ELR (cell line): ENCODE results near the gene CSNK1G2.
A peak's percentile ranks its signal among the peaks of the same experiment; 100 is the strongest.

ENCODE experiments used
- DNase-seq: peaks from one replicate; pipeline ENCODE4 v3.0.0-alpha.2; 2015; ENCODE audit warnings: low read depth

CSNK1G2 gene

GRCh38 chr19:1918975-1919374, 22.0 kb upstream of the CSNK1G2 start:
- no peak for DNase-seq

- DNase-seq: no peak
Measured at GRCh38 chr19:1920644-1921043, 20.3 kb upstream of the CSNK1G2 start.

GRCh38 chr19:1921326-1921725, 19.6 kb upstream of the CSNK1G2 start:
- DNase-seq: no peak

GRCh38 chr19:1921825-1922224, 19.1 kb upstream of the CSNK1G2 start:
- DNase-seq: no peak

GRCh38 chr19:1922803-1923202, 18.2 kb upstream of the CSNK1G2 start:
- DNase-seq: no peak

- DNase-seq: no peak
Measured at GRCh38 chr19:1923319-1923718, 17.7 kb upstream of the CSNK1G2 start.

- no peak for DNase-seq
Measured at GRCh38 chr19:1924320-1924961, 16.5 kb upstream of the CSNK1G2 start.

- no peak for DNase-seq
Measured at GRCh38 chr19:1925544-1925943, 15.4 kb upstream of the CSNK1G2 start.

GRCh38 chr19:1929021-1929742, 11.8 kb upstream of the CSNK1G2 start:
- peak; percentile 85 for DNase-seq

- no peak for DNase-seq
Measured at GRCh38 chr19:1931445-1931844, 9.5 kb upstream of the CSNK1G2 start.

GRCh38 chr19:1932395-1932794, 8.6 kb upstream of the CSNK1G2 start:
- no peak for DNase-seq

GRCh38 chr19:1933244-1933643, 7.7 kb upstream of the CSNK1G2 start:
- no peak for DNase-seq

GRCh38 chr19:1933942-1934341, 7.0 kb upstream of the CSNK1G2 start:
- DNase-seq: no peak

GRCh38 chr19:1935484-1936208, 5.3 kb upstream of the CSNK1G2 start:
- peak; percentile 53 for DNase-seq

- no peak for DNase-seq
Measured at GRCh38 chr19:1936430-1936829, 4.5 kb upstream of the CSNK1G2 start.

GRCh38 chr19:1936916-1937610, 3.9 kb upstream of the CSNK1G2 start:
- DNase-seq: no peak

- no peak for DNase-seq
Measured at GRCh38 chr19:1938071-1938470, 2.9 kb upstream of the CSNK1G2 start.

GRCh38 chr19:1942078-1942933, 1.3 kb downstream of the CSNK1G2 start:
- peak; percentile 80 for DNase-seq

- DNase-seq: peak; percentile 18
Measured at GRCh38 chr19:1942934-1943555, 2.1 kb downstream of the CSNK1G2 start.

GRCh38 chr19:1943661-1944087, 2.7 kb downstream of the CSNK1G2 start:
- no peak for DNase-seq
